ENCODE measurements around the gene EHD1. TPM values are rescaled to one million over a fixed set of nuclear protein-coding genes. Genes with fewer than 3 reads are reported as not detected.

The EHD1 gene
- total and polyA plus RNA-seq, 2 experiments from 2014 or later, result 70.0 to 119 TPM

- H3K36me3 ChIP-seq, result peaks cover 21% of the 10 kb centered on the region
- no peaks in the 10 kb centered on the region for H3K27me3 ChIP-seq
- H3K9me3 ChIP-seq (ENCODE audit: low read depth), result no peaks in the 10 kb centered on the region
- H3K4me3 ChIP-seq, result peak overlapping the region; percentile 70
- no peak overlapping the region for H3K27ac ChIP-seq
- no peak for TF ChIP-seq CTCF (IDR thresholded peaks at IDR 0.05; ENCODE audit: low read depth, low read length)
- peaks cover 6% of the 10 kb centered on the region for H3K4me1 ChIP-seq (ENCODE audit: low read depth)
- DNase-seq (ENCODE audit: low read depth in 1 of 2, low spot score in 1 of 2), result no peak
Measured at GRCh38 chr11:64802370-64803157, 75.9 kb downstream of the EHD1 start.

Other genes with a start within 250 kb of the EHD1 start
- 1.2 and 1.4 TPM in 2 replicates for gene NRXN2, start 155.4 kb downstream of the EHD1 start, total RNA-seq
- gene NRXN2, start 155.4 kb downstream of the EHD1 start, polyA plus RNA-seq, result 0.65 and 1.3 TPM in 2 replicates
- 29.5 and 60.8 TPM in 2 replicates for gene RASGRP2, start 134.5 kb downstream of the EHD1 start, total RNA-seq
- gene RASGRP2, start 134.5 kb downstream of the EHD1 start, polyA plus RNA-seq, result 60.8 and 64.0 TPM in 2 replicates
- gene PYGM, start 118.6 kb downstream of the EHD1 start, total RNA-seq, result 246 and 281 TPM in 2 replicates
- gene PYGM, start 118.6 kb downstream of the EHD1 start, polyA plus RNA-seq, result 244 and 260 TPM in 2 replicates
- gene SF1, start 100.1 kb downstream of the EHD1 start, total RNA-seq, result 168 and 360 TPM in 2 replicates
- 143 and 233 TPM in 2 replicates for gene SF1, start 100.1 kb downstream of the EHD1 start, polyA plus RNA-seq
- gene MAP4K2, start 75.4 kb downstream of the EHD1 start, total RNA-seq, result 24.3 and 35.9 TPM in 2 replicates
- gene MAP4K2, start 75.4 kb downstream of the EHD1 start, polyA plus RNA-seq, result 16.1 and 31.1 TPM in 2 replicates
- gene MEN1, start 68.1 kb downstream of the EHD1 start, total RNA-seq, result 26.7 and 27.7 TPM in 2 replicates
- 57.5 and 62.1 TPM in 2 replicates for gene MEN1, start 68.1 kb downstream of the EHD1 start, polyA plus RNA-seq
- 4.6 and 10.1 TPM in 2 replicates for gene CDC42BPG, start 34.0 kb downstream of the EHD1 start, total RNA-seq
- gene CDC42BPG, start 34.0 kb downstream of the EHD1 start, polyA plus RNA-seq, result 2.2 and 3.5 TPM in 2 replicates
- 33.9 and 36.2 TPM in 2 replicates for gene ATG2A, start 38.6 kb upstream of the EHD1 start, total RNA-seq
- 8.1 and 13.3 TPM in 2 replicates for gene ATG2A, start 38.6 kb upstream of the EHD1 start, polyA plus RNA-seq
- 26.2 and 29.2 TPM in 2 replicates for gene PPP2R5B, start 46.1 kb upstream of the EHD1 start, total RNA-seq
- 29.2 and 30.7 TPM in 2 replicates for gene PPP2R5B, start 46.1 kb upstream of the EHD1 start, polyA plus RNA-seq
- gene GPHA2, start 57.3 kb upstream of the EHD1 start, total RNA-seq, result not detected in 2 replicates
- gene GPHA2, start 57.3 kb upstream of the EHD1 start, polyA plus RNA-seq, result 0.60 TPM in 1 of 2 replicates, not detected in the other
- gene MAJIN, start 93.5 kb upstream of the EHD1 start, total RNA-seq, result not detected in 2 replicates
- gene MAJIN, start 93.5 kb upstream of the EHD1 start, polyA plus RNA-seq, result 0.06 TPM in 1 of 2 replicates, not detected in the other
- 0.21 and 0.25 TPM in 2 replicates for gene BATF2, start 118.3 kb upstream of the EHD1 start, total RNA-seq
- gene BATF2, start 118.3 kb upstream of the EHD1 start, polyA plus RNA-seq, result not detected in 2 replicates
- gene ARL2, start 135.5 kb upstream of the EHD1 start, total RNA-seq, result 189 and 224 TPM in 2 replicates
- 230 and 246 TPM in 2 replicates for gene ARL2, start 135.5 kb upstream of the EHD1 start, polyA plus RNA-seq
- 24.5 and 33.0 TPM in 2 replicates for gene SNX15, start 148.8 kb upstream of the EHD1 start, total RNA-seq
- gene SNX15, start 148.8 kb upstream of the EHD1 start, polyA plus RNA-seq, result 38.4 and 41.3 TPM in 2 replicates
- gene SAC3D1, start 162.6 kb upstream of the EHD1 start, total RNA-seq, result 22.3 and 24.6 TPM in 2 replicates
- 23.6 and 32.7 TPM in 2 replicates for gene SAC3D1, start 162.6 kb upstream of the EHD1 start, polyA plus RNA-seq
- 2.3 TPM in 1 of 2 replicates, not detected in the other for gene NAALADL1, start 179.9 kb upstream of the EHD1 start, total RNA-seq
- gene NAALADL1, start 179.9 kb upstream of the EHD1 start, polyA plus RNA-seq, result 0.59 and 0.84 TPM in 2 replicates
- gene CDCA5, start 205.4 kb upstream of the EHD1 start, total RNA-seq, result 14.6 and 18.1 TPM in 2 replicates
- 14.2 and 21.7 TPM in 2 replicates for gene CDCA5, start 205.4 kb upstream of the EHD1 start, polyA plus RNA-seq
- 56.3 and 68.0 TPM in 2 replicates for gene ZFPL1, start 205.6 kb upstream of the EHD1 start, total RNA-seq
- 57.4 and 72.2 TPM in 2 replicates for gene ZFPL1, start 205.6 kb upstream of the EHD1 start, polyA plus RNA-seq
- gene VPS51, start 217.6 kb upstream of the EHD1 start, total RNA-seq, result 620 and 755 TPM in 2 replicates
- 77.9 and 103 TPM in 2 replicates for gene VPS51, start 217.6 kb upstream of the EHD1 start, polyA plus RNA-seq
- 186 and 295 TPM in 2 replicates for gene TM7SF2, start 233.3 kb upstream of the EHD1 start, total RNA-seq
- 197 and 277 TPM in 2 replicates for gene TM7SF2, start 233.3 kb upstream of the EHD1 start, polyA plus RNA-seq
- gene ZNHIT2, start 239.1 kb upstream of the EHD1 start, total RNA-seq, result 22.6 and 31.8 TPM in 2 replicates
- 19.5 and 32.8 TPM in 2 replicates for gene ZNHIT2, start 239.1 kb upstream of the EHD1 start, polyA plus RNA-seq
- 882 and 1,183 TPM in 2 replicates for gene FAU, start 243.5 kb upstream of the EHD1 start, total RNA-seq
- 398 and 546 TPM in 2 replicates for gene FAU, start 243.5 kb upstream of the EHD1 start, polyA plus RNA-seq
- 99.3 and 122 TPM in 2 replicates for gene MRPL49, start 243.7 kb upstream of the EHD1 start, total RNA-seq
- 78.2 and 90.4 TPM in 2 replicates for gene MRPL49, start 243.7 kb upstream of the EHD1 start, polyA plus RNA-seq